ENCODE results near the gene ZNF664.

DNA sequence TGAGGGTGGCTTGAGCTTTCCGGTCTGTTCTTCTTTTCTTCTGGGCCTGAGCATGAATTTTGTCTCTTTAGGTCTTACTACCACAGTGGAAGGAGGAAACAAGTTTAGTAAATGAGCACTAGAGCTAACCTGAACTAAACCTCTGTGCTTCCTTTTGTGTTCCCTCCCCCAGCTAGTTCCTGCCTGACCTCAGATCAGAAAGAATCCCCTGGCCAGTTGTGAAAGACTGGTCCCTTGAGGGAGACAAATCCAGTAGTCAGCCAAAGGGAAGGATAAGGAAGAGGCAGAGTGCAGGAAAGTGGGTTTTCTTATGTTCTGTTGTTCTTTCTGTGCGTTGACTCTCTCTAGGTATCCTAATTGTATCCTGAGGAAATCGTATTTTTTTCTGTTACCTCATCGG is 17.5 kb downstream of the ZNF664 start:
- TF ChIP-seq EP300 (IDR thresholded peaks at IDR 0.05; ENCODE audit: borderline replicate concordance in 1 of 2, low read depth in 2 of 2, low read length in 2 of 2) (no peak), RFX5 (IDR thresholded peaks at IDR 0.05; ENCODE audit: borderline replicate concordance, low read depth, low read length) (no peak), CTCF (IDR thresholded peaks at IDR 0.05; ENCODE audit: control extremely low read depth in 1 of 3, insufficient read depth in 1 of 3, low read depth in 1 of 3, low read length in 3 of 3) (no peak), POLR2A (IDR thresholded peaks at IDR 0.05; ENCODE audit: control extremely low read depth in 1 of 2, low read depth in 2 of 2, low read length in 2 of 2) (no peak)
